ENCODE results near the gene PLEKHA1.

PLEKHA1 gene

DNA sequence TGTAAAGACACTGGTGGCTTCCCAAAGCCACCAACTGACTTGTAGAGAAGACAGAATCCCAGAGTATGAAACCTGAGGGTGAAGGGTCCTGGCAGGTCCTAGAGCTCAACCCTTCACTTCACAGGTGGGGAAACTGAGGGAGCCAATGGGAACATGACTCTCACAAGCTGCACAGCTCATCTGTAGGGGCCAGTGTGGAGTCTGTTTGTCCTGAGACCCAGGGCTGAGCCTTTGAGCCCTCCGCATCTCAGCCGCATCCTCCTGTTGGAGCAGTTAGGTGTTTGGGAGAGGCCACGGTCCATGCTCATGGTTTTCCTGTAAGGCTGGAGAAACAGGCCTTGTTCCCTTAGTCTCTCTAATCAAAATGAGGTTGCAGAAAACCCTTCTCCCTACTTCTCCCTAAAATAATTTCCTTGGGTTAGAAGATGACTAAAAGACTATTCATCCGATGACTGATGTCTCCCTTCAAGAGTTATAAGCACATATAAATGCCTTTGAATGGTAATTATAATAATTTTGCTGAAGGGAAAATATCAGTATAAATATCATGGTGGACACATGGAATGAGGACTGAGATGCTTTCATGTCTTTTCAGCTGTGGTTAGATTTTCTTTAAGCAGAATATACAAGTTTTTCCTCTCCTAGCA is 97.1 kb downstream of the PLEKHA1 start:
- Mint-ChIP-seq H3K27me3 (peaks cover 62% of the 10 kb centered on the region), H3K27ac (no peak overlapping the region), H3K9me3 (no peaks in the 10 kb centered on the region), H3K4me1 (peaks cover 5% of the 10 kb centered on the region), H3K4me3 (no peak overlapping the region), H3K36me3 (no peaks in the 10 kb centered on the region)
- CTCF ChIA-PET, result no interaction called here
- no peak for DNase-seq

DNA sequence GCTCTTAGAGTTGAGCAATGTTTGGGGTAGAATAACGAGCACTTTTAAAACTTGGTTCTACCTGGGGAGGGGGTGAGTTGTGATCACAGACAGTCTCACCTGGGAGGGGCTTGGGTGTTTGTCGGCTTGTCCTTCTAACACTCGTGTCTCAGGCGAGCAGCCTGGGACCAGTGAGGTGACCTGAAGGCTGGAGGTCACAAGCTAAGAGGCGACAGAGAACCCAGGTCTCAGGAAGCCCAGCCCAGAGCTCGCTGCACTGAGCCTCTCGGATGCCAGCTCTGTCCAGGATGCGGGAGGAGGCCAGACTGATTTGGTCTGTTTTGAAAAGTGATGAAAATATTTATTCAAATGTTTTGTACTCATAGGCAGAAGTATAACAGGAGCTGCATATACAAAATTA is 98.6 kb downstream of the PLEKHA1 start:
- Mint-ChIP-seq H3K4me1 (peaks cover 5% of the 10 kb centered on the region), H3K4me3 (no peak overlapping the region), H3K27ac (no peak overlapping the region), H3K27me3 (peaks cover 55% of the 10 kb centered on the region), H3K9me3 (no peaks in the 10 kb centered on the region), H3K36me3 (no peaks in the 10 kb centered on the region)
- CTCF ChIA-PET, result interaction anchor here (0.7 kb wide), 1 partner anchor 193 kb away, joined by 3 read pairs; no protein-coding TSS in a partner anchor
- no peak for DNase-seq

DNA sequence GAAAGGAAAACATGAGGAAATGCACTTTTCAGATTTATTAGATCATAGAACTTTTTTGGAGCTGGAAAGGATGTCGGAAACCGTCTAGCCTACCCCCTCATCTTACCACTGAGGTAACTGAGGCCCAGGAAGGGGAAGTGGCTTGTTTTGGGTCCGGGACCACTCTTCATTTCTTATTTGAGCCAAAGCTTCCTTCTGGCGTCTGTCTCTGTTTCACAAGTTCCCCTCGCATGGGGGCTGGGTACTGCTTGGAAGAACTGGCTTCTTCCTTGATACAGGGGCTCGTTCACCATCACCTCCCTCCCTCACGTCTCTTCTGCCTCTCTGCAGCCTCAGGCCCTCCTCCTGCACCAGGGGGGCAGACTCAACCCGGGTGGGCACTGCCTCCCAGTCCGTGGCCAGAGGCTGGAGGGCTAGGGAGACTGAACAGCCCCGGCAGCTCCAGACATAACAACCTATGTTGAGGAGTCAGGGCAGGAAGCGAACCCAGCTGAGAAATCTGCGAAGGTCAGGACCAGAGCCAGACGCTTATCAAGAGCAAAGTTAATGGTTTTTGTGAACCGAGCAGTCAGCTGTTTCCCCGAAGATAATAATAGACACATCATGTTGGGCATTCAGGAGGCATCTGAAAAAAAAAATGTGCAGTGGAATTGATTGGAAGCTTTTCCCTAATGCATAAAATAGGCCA is 99.8 kb downstream of the PLEKHA1 start:
- Mint-ChIP-seq H3K9me3 (no peaks in the 10 kb centered on the region), H3K27ac (no peak overlapping the region), H3K4me3 (no peak overlapping the region), H3K4me1 (peaks cover 5% of the 10 kb centered on the region), H3K27me3 (peaks cover 48% of the 10 kb centered on the region), H3K36me3 (no peaks in the 10 kb centered on the region)
- CTCF ChIA-PET, result no interaction called here
- no peak for DNase-seq

DNA sequence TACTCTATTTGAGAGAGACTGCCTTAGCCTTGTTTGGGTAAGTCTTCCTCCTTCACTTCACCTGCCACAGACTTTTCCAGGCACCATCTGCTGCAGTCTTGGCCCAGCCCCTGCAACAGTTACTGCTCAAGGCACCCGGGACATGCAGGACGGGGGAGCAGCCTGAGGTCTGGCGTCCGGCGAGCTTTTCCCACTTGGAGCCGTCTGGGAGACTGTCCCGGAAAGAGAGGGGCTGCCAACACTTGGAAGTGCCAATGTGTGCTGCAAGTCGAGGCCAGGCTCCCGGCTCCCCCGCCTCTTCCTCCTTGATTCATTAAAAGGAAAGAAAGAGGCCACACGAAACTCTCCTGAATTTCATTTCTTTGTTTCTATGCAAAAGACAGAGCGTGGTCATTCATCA is 100.6 kb downstream of the PLEKHA1 start:
- H3K27ac Mint-ChIP-seq, result no peak overlapping the region

DNA sequence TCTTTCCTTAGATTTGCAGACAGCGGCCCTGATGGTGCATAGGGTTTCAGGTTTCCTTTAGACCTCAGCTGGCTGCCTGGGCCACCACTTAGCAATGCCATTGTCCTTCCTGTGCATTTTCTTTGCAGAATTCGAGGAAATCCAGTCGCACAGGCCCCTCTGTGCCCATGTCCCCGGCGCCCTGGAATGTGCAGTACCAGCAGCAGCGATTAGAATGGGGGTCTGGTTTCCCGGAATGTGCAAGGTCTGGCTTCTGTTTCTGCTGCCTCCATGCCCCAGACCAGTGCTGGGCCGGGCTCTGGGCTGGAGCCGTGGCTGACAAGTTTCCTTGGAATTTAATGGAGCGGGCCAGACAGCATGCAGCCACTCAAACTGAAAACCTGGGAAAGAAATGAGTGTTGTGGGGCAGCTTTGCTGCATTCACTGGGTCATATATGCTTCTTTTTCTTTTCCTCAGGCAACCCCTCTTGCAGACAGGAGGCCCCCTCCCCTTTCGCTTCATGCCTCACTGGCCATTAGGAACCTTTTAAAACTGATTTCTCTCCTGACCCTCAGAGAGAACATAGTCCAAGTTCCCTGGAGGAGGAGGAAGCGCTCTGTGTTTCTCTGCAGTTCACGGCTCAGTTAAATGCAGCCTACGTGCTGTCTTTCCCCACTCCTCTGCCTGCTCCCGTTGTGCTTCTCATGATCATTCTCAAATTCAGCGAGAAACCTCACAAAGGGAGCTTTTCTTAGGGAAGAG is 101.3 kb downstream of the PLEKHA1 start:
- Mint-ChIP-seq H3K27ac (no peak overlapping the region), H3K27me3 (peaks cover 53% of the 10 kb centered on the region), H3K9me3 (no peaks in the 10 kb centered on the region), H3K4me1 (peaks cover 5% of the 10 kb centered on the region), H3K36me3 (no peaks in the 10 kb centered on the region), H3K4me3 (no peak overlapping the region)
- DNase-seq, result no peak
- CTCF ChIA-PET, result no interaction called here

More for the DNA sequence above, 100.6 kb downstream of the PLEKHA1 start:
- H3K9me3 Mint-ChIP-seq, result no peaks in the 10 kb centered on the region
- CTCF ChIA-PET, result no interaction called here
- peaks cover 5% of the 10 kb centered on the region for H3K4me1 Mint-ChIP-seq
- H3K36me3 Mint-ChIP-seq, result no peaks in the 10 kb centered on the region
- DNase-seq, result no peak
- peaks cover 52% of the 10 kb centered on the region for H3K27me3 Mint-ChIP-seq
- H3K4me3 Mint-ChIP-seq, result no peak overlapping the region

DNA sequence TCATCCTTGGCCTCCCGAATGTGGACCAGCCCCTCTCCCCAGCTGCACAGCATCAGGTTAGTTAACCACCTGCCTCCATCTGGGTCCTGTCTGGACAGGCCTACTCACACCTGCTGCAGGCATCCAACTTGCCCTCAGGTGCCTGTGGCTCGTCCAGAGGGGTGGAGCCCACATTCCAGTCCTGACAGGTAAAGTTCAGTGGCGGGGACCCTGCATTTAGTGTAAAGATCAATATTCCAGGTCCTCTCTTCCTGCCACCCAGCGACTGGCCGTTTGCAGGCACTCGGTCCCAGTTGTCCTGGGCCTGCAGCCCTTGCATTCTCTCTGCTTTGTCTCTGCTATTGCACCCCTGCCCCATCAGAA is 101.8 kb downstream of the PLEKHA1 start:
- CTCF ChIA-PET, result no interaction called here
- H3K27me3 Mint-ChIP-seq, result peaks cover 49% of the 10 kb centered on the region
- H3K27ac Mint-ChIP-seq, result no peak overlapping the region
- peaks cover 5% of the 10 kb centered on the region for H3K4me1 Mint-ChIP-seq
- no peak overlapping the region for H3K4me3 Mint-ChIP-seq
- no peaks in the 10 kb centered on the region for H3K36me3 Mint-ChIP-seq
- no peak for DNase-seq
- H3K9me3 Mint-ChIP-seq, result no peaks in the 10 kb centered on the region

DNA sequence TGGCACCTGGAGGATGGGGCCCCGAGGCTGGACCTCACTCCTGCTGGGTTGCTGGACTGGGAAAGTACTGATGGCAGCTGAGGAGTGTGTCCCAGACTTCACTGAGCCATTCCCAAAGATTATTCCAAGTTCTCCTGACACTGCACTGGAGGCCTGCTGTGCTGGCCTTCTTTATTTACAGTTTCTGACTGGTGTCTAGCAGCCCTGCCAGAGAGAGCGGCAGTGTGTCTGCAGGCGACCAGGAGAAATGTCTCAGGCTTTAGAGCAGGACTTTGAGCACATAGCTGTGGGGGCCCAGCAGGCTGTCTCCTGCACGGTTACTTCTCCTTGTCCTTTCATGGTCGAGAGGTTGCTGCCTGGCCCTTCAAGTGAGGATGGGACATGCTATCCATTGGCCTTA is 102.9 kb downstream of the PLEKHA1 start:
- Mint-ChIP-seq H3K27me3 (peaks cover 51% of the 10 kb centered on the region), H3K9me3 (no peaks in the 10 kb centered on the region), H3K36me3 (no peaks in the 10 kb centered on the region), H3K27ac (no peak overlapping the region), H3K4me1 (peaks cover 5% of the 10 kb centered on the region), H3K4me3 (no peak overlapping the region)
- DNase-seq, result no peak
- CTCF ChIA-PET, result no interaction called here

DNA sequence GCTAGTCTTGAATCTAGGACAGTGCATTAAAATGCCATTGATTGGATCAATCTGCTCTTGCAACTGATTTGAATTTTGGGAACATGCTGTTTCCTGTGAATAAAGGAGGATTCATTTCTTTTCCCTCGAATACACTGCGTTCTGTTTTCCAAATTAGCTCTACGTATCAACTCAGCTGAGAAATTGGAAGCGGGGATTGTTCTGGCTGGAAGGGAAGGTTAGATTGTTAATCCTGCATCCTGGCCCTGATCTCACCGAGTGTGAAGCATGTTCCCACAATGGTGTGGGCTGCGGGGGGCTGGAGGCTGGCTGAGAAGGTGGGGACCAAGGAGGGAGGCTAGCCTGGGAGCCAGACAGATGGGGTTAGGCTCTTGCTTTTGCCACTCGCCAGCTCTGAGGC is 104.5 kb downstream of the PLEKHA1 start:
- DNase-seq, result no peak
- Mint-ChIP-seq H3K27me3 (peaks cover 43% of the 10 kb centered on the region), H3K9me3 (no peaks in the 10 kb centered on the region), H3K4me1 (peaks cover 5% of the 10 kb centered on the region), H3K27ac (no peak overlapping the region), H3K36me3 (no peaks in the 10 kb centered on the region), H3K4me3 (no peak overlapping the region)
- CTCF ChIA-PET, result no interaction called here

DNA sequence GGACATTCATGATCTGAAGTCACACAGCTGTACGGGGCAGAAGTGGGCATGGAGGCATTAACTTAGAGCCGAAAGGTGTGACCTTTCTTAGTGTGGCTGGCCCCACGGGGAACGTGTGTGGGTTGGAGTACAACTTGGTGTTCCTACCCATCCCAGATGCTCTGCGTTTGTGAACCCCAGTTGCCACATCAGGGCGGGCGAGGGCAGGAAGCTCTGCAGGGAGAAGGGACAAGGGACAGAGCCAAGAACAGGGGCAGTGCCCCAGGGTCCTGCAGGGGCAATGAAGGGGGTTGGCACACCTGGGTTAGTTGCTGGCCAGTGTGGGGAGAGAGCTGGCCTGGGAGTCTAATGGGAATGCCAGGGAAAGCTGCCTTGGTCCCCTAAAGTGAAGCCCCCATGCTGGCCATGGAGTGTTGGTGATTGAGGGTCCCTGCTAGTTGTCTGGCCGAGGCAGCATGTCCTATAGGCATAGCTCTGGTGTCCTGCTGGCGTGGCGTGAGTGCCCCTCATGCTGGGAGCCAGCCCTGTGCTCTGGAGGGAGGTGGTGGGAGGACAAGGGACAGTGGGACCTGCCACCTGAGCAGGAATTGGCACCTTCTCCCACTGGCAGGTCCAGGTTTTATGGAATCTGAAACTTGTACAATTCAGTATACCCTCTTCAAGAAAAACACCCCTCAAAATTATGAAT is 105.8 kb downstream of the PLEKHA1 start:
- Mint-ChIP-seq H3K4me1 (no peaks in the 10 kb centered on the region), H3K27me3 (peaks cover 38% of the 10 kb centered on the region), H3K4me3 (no peak overlapping the region), H3K36me3 (no peaks in the 10 kb centered on the region), H3K27ac (no peak overlapping the region), H3K9me3 (no peaks in the 10 kb centered on the region)
- CTCF ChIA-PET, result interaction anchor here (1.1 kb wide), 1 partner anchor 11 kb away, joined by 3 read pairs; no protein-coding TSS in a partner anchor
- DNase-seq, result no peak

DNA sequence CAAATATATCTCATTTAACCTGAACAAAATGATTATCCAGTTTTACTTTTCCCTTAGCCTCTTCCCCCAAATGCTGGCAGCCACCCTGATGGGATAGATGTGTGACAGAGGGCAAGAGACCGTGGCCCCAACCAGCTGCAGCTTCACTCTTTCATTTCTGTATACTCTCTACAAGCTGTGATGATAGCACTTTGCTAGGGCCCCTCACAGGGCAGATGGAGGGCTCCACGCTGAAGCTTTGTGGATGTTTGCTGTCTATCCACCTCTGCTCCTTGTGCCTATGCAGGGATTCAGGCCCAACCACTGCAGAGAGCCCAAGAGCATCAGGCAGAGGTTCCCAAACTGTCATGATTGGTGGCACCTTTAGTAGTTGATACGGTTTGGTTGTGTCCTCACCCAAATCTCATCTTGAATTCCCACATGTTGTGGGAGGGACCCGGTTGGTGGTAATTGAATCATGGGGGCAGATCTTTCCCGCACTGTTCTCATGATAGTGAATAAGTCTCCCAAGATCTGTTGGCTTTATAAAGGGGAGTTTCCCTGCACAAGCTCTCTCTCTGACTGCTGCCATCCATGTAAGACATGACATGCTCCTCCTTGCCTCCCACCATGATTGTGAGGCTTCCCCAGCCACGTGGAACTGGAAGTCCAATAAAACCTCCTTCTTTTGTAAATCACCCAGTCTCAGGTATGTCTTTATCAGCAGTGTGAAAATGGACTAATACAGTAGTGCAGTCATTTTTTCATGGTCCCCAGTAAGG is 107.0 kb downstream of the PLEKHA1 start:
- H3K27me3 Mint-ChIP-seq, result peaks cover 27% of the 10 kb centered on the region
- H3K9me3 Mint-ChIP-seq, result no peaks in the 10 kb centered on the region
- H3K27ac Mint-ChIP-seq, result no peak overlapping the region
- CTCF ChIA-PET, result interaction anchor here (1.1 kb wide), 1 partner anchor 10 kb away, joined by 3 read pairs; no protein-coding TSS in a partner anchor
- H3K4me1 Mint-ChIP-seq, result no peaks in the 10 kb centered on the region
- no peaks in the 10 kb centered on the region for H3K36me3 Mint-ChIP-seq
- DNase-seq, result no peak
- H3K4me3 Mint-ChIP-seq, result no peak overlapping the region
